Sigmoid colon (tissue), 4 donors: ENCODE results near the gene DZIP1.

ENCODE experiments used
- CTCF ChIP-seq, 4 experiments: fragments of 450-650 bp in 3 of 4; fragments of 200-600 bp in 1 of 4; IDR thresholded peaks; one replicate each; pipeline ENCODE4 v1.5.1; 2016 to 2019; ENCODE audit warnings: antibody characterized with exemption in 4 of 4, mild to moderate bottlenecking in 3 of 4, moderate library complexity in 2 of 4
- EP300 ChIP-seq, 4 donors: sonication (generic); formaldehyde crosslinking; IDR thresholded peaks; one replicate each; pipeline ENCODE4 v1.6.1; 2017; ENCODE audit warnings: antibody characterized with exemption in 4 of 4
- POLR2A ChIP-seq, 2 donors: fragments of 450-650 bp; IDR thresholded peaks; one replicate each; pipeline ENCODE4 v1.6.1; 2016; ENCODE audit warnings: antibody characterized with exemption in 2 of 2, mild to moderate bottlenecking in 2 of 2, moderate library complexity in 2 of 2
- POLR2AphosphoS5 ChIP-seq, 4 donors: sonication (generic); formaldehyde crosslinking; IDR thresholded peaks; one replicate each; pipeline ENCODE4 v1.6.1; 2017; ENCODE audit warnings: antibody characterized with exemption in 4 of 4

DNA sequence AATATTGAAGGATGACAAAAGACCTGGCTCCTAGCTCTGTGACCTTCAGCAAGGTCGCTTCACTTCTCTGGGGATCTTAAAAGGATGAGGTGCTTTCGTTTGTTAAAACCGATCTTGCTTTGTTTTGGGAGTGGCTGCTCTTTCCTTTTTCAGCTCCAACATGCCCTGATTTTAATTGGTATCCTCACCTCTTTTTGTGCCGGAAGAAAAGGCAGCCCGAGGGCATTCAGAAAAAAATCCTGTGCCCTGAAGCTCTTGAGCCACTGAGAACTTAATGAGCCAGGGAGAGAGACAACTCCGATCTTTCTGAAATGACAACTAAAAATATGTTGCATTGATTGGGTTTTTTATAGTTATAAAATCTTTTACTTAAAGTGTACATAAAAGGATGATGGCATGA, 72.6 kb downstream of the DZIP1 start:
- TF ChIP-seq CTCF (IDR thresholded peaks at IDR 0.05) (no peak), POLR2A (IDR thresholded peaks at IDR 0.05) (no peak), EP300 (IDR thresholded peaks at IDR 0.05) (no peak), POLR2AphosphoS5 (IDR thresholded peaks at IDR 0.05) (no peak)
